Endodermal cell (in vitro differentiated cells): ENCODE data around the gene ZBTB45. TPM values are rescaled to one million over a fixed set of nuclear protein-coding genes. Genes with fewer than 3 reads are reported as not detected.

Experiments
- DNase-seq: peaks from one replicate; pipeline ENCODE4 v3.0.0-alpha.2; 2017
- H3K27ac ChIP-seq: 2 replicates; pipeline ENCODE4 v1.5.1; 2013; ENCODE audit warnings: mild to moderate bottlenecking, low read depth, low read length, moderate library complexity
- H3K27me3 ChIP-seq: 2 replicates; pipeline ENCODE4 v1.6.1; 2013; ENCODE audit warnings: mild to moderate bottlenecking, low read length, moderate library complexity; ENCODE audit not compliant: insufficient read depth, control insufficient read depth, poor library complexity, severe bottlenecking
- H3K36me3 ChIP-seq: 2 replicates; pipeline ENCODE4 v1.7.0; 2013; ENCODE audit warnings: mild to moderate bottlenecking, low read length, moderate library complexity; ENCODE audit not compliant: control insufficient read depth, insufficient read depth
- H3K4me1 ChIP-seq: one replicate; pipeline ENCODE4 v1.7.0; 2013; ENCODE audit warnings: low read length; ENCODE audit not compliant: control insufficient read depth, insufficient read depth
- H3K4me3 ChIP-seq: 2 replicates; pipeline ENCODE4 v1.5.1; 2013; ENCODE audit warnings: mild to moderate bottlenecking, low read length, moderate library complexity
- H3K9ac ChIP-seq: 2 replicates; pipeline ENCODE4 v1.6.1; 2013; ENCODE audit warnings: mild to moderate bottlenecking, low read length, moderate library complexity; ENCODE audit not compliant: poor library complexity, severe bottlenecking; ENCODE audit errors: extremely low read depth
- H3K9me3 ChIP-seq: 2 replicates; pipeline ENCODE4 v1.6.1; 2013; ENCODE audit warnings: mild to moderate bottlenecking, low read length, moderate library complexity; ENCODE audit not compliant: control insufficient read depth
- H3K27ac Mint-ChIP-seq: 2 replicates; pipeline ENCODE4 v1.8.0; 2020; ENCODE audit warnings: mixed read lengths
- H3K27me3 Mint-ChIP-seq: 2 replicates; pipeline ENCODE4 v1.8.0; 2021; ENCODE audit warnings: mild to moderate bottlenecking, mixed read lengths; ENCODE audit not compliant: insufficient read depth
- H3K36me3 Mint-ChIP-seq: 2 replicates; pipeline ENCODE4 v1.8.0; 2020; ENCODE audit warnings: low read depth, mixed read lengths
- H3K4me1 Mint-ChIP-seq: 2 replicates; pipeline ENCODE4 v1.8.0; 2020; ENCODE audit warnings: mixed read lengths
- H3K4me3 Mint-ChIP-seq: 2 replicates; pipeline ENCODE4 v1.8.0; 2020; ENCODE audit warnings: mild to moderate bottlenecking, moderate library complexity, mixed read lengths
- H3K9me3 Mint-ChIP-seq: 2 replicates; pipeline ENCODE4 v1.8.0; 2020; ENCODE audit warnings: mild to moderate bottlenecking, mixed read lengths
- WGBS, 2 experiments: methylation state at CpG; one replicate each; pipeline versions ENCODE4 v1.1.5 to v1.1.7; 2013; ENCODE audit warnings: missing lambda C conversion rate in 2 of 2, mixed read lengths in 1 of 2; ENCODE audit not compliant: insufficient coverage in 1 of 2, insufficient read length in 1 of 2; 5-methylcytosine and 5-hydroxymethylcytosine counted together
- total RNA-seq, 2 donors: library from RNA; stranded (reverse); fragmentation: NEBNext Ultra II Directional in 1 of 2; extraction: Animal tissue kit (Norgen Biotek cat#: 25700) in 1 of 2; gene quantifications; 2 replicates in 1 of 2; 3 replicates in 1 of 2; pipeline ENCODE4 v1.2.1, GENCODE V29; 2021
- TF ChIP-seq, protein P1 (sequence below): fragments of 200-600 bp; sonication (generic); conservative IDR thresholded peaks from 2 replicates; pipeline ENCODE4 v1.5.0; 2021; ENCODE audit warnings: antibody characterized with exemption, mild to moderate bottlenecking

ZBTB45 gene
- total RNA-seq, 2 donors from 2014 or later, result 19.0 to 19.4 TPM

- Histone ChIP-seq H3K4me3 (no peak overlapping the region), H3K27ac (no peak overlapping the region), H3K27me3 (no peaks in the 10 kb centered on the region), H3K4me1 (peaks cover 11% of the 10 kb centered on the region), H3K9ac (no peak overlapping the region), H3K36me3 (peaks cover 11% of the 10 kb centered on the region), H3K9me3 (no peaks in the 10 kb centered on the region)
- peaks cover 11% of the 10 kb centered on the region for H3K4me1 Mint-ChIP-seq
- H3K36me3 Mint-ChIP-seq, result peaks cover 11% of the 10 kb centered on the region
- H3K27me3 Mint-ChIP-seq, result peaks cover 5% of the 10 kb centered on the region
- no peak for DNase-seq
- no peak overlapping the region for H3K4me3 Mint-ChIP-seq
- 100% methylated on average over 1 of the region's 1 CpG for WGBS, 2 experiments
- TF ChIP-seq, protein P1, sequence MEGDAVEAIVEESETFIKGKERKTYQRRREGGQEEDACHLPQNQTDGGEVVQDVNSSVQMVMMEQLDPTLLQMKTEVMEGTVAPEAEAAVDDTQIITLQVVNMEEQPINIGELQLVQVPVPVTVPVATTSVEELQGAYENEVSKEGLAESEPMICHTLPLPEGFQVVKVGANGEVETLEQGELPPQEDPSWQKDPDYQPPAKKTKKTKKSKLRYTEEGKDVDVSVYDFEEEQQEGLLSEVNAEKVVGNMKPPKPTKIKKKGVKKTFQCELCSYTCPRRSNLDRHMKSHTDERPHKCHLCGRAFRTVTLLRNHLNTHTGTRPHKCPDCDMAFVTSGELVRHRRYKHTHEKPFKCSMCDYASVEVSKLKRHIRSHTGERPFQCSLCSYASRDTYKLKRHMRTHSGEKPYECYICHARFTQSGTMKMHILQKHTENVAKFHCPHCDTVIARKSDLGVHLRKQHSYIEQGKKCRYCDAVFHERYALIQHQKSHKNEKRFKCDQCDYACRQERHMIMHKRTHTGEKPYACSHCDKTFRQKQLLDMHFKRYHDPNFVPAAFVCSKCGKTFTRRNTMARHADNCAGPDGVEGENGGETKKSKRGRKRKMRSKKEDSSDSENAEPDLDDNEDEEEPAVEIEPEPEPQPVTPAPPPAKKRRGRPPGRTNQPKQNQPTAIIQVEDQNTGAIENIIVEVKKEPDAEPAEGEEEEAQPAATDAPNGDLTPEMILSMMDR, result no peak
- no peaks in the 10 kb centered on the region for H3K9me3 Mint-ChIP-seq
- H3K27ac Mint-ChIP-seq, result no peak overlapping the region
These were observed 41.7 kb downstream of the ZBTB45 start for GRCh38 chr19:58477871-58478270.

DNA sequence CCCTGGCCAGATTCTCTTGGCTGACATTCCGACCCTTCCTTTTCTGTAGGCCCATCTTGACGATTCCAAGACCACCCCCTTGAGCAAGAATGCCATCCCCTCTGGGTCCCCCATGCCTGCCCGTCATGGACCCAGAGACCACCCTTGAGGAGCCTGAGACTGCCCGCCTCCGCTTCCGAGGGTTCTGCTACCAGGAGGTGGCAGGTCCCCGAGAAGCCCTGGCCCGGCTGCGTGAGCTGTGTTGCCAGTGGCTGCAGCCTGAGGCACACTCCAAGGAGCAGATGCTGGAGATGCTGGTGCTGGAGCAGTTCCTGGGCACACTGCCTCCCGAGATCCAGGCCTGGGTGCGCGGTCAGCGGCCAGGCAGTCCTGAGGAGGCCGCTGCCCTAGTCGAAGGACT is 42.5 kb downstream of the ZBTB45 start:
- 93 to 95% methylated on average over 15 of the region's 15 CpGs for WGBS, 2 experiments
- H3K36me3 ChIP-seq, result peaks cover 18% of the 10 kb centered on the region
- peak overlapping the region; percentile 81 for H3K4me3 Mint-ChIP-seq
- peak overlapping the region; percentile 91 for H3K4me3 ChIP-seq
- H3K9me3 Mint-ChIP-seq, result no peaks in the 10 kb centered on the region
- peaks cover 5% of the 10 kb centered on the region for H3K27me3 Mint-ChIP-seq
- H3K36me3 Mint-ChIP-seq, result peaks cover 16% of the 10 kb centered on the region
- H3K9ac ChIP-seq, result no peak overlapping the region
- no peak for DNase-seq
- peaks cover 11% of the 10 kb centered on the region for H3K4me1 Mint-ChIP-seq
- H3K9me3 ChIP-seq, result no peaks in the 10 kb centered on the region
- peak overlapping the region; percentile 77 for H3K27ac Mint-ChIP-seq
- no peaks in the 10 kb centered on the region for H3K27me3 ChIP-seq
- no peak overlapping the region for H3K27ac ChIP-seq
- peaks cover 11% of the 10 kb centered on the region for H3K4me1 ChIP-seq
- TF ChIP-seq, protein P1, result no peak

DNA sequence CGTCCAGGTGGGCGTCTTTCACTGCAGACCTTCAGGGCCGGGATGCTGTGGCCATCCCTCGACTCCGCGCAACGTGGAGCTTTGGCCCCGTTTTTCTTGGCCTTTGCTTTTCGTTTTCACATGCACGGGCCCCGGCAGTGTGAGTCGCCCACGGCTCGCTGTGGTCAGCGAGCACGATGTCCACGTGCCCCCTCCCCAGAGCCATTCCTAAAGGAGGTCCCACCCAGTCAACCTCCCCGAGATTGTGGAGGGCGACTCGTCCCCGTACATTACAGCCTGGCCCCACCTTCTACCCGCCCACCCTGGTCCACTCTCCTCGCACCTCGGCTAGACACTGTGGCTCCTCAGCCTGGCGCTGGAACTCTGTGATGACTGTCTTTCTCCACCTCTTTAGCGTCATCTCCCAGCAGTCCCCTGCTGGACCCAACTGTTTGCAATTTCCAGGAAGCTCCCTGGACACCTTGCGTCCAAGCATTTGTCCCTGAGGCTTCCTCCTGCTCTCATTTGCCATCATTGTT is 43.1 kb downstream of the ZBTB45 start:
- TF ChIP-seq, protein P1, result no peak
- Mint-ChIP-seq H3K27ac (peak overlapping the region; percentile 77), H3K27me3 (peaks cover 5% of the 10 kb centered on the region), H3K4me3 (peak overlapping the region; percentile 81), H3K36me3 (peaks cover 16% of the 10 kb centered on the region), H3K9me3 (no peaks in the 10 kb centered on the region), H3K4me1 (peaks cover 11% of the 10 kb centered on the region)
- no peak for DNase-seq
- H3K4me1 ChIP-seq, result peaks cover 11% of the 10 kb centered on the region
- no peaks in the 10 kb centered on the region for H3K9me3 ChIP-seq
- H3K27ac ChIP-seq, result peak overlapping the region; percentile 80
- peak overlapping the region; percentile 91 for H3K4me3 ChIP-seq
- peaks cover 21% of the 10 kb centered on the region for H3K36me3 ChIP-seq
- H3K9ac ChIP-seq, result peak overlapping the region; percentile 46
- H3K27me3 ChIP-seq, result no peaks in the 10 kb centered on the region
- 11 to 20% methylated on average over 11 to 27 of the region's 27 CpGs for WGBS, 2 experiments
